Myocyte (in vitro differentiated cells): ENCODE measurements around the gene ANXA10. TPM values are rescaled to one million over a fixed set of nuclear protein-coding genes. Genes with fewer than 3 reads are reported as not detected.

Experiments
- DNase-seq: peaks from one replicate; pipeline ENCODE4 v3.0.0-alpha.2; 2012; ENCODE audit warnings: low read depth
- total RNA-seq: library from RNA; depleted of rRNA; stranded (reverse); fragments of >200 nt; gene quantifications from 2 replicates; pipeline ENCODE4 v1.2.3, GENCODE V29; 2014

The ANXA10 gene
- total RNA-seq, 1 donor from 2014 or later, result 0.16 TPM

DNA sequence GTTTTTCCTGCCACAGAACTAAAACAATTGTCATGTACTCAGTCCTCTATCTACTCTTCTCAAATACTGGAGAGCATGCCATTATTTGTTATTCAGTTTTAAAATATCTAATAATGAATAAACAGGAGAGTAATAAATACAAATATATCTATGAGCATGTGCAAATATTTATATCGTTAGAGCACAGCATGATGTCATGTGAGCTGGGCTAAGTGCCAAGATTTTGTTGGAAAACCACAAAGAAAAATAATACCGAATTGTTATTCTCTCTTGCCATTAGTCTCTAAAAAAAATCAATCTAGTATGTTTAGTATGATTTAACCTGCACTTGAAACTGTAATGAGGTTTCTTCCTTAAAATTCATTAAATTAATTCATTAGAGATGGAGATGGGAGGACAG, 129.0 kb downstream of the ANXA10 start:
- peak; percentile 86 for DNase-seq

Other genes starting within 250 kb of the ANXA10 start
- gene DDX60, start 226.2 kb downstream of the ANXA10 start, total RNA-seq, result 9.5 and 14.8 TPM in 2 replicates